ENCODE data around the gene PJA2.

- TF ChIP-seq CTCF (IDR thresholded peaks at IDR 0.05) (no peak), POLR2A (IDR thresholded peaks at IDR 0.05) (no peak)
Measured at GRCh38 chr5:109334056-109334455, 75.7 kb downstream of the PJA2 start.

Data from heart left ventricle (tissue), 13 donors.